BJ (cell line): Measurements from ENCODE around the gene LRRIQ4. TPM values are rescaled to one million over a fixed set of nuclear protein-coding genes. Genes with fewer than 3 reads are reported as not detected.
A peak's percentile ranks its signal among the peaks of the same experiment; 100 is the strongest.

ENCODE experiments used
- CTCF ChIA-PET: fragments of 350-600 bp; formaldehyde crosslinking; extraction: SDS; loops from one replicate; lab custom pipeline; 2021; ENCODE audit warnings: antibody characterized with exemption, inconsistent platforms; lab: Yijun Ruan, JAX
- POLR2A ChIA-PET: fragments of 300-600 bp; sonication (Branson Sonifier 250); formaldehyde crosslinking; extraction: SDS; loops from one replicate; lab custom pipeline; 2021; ENCODE audit warnings: antibody characterized with exemption; lab: Charles Lee
- DNase-seq: peaks from one replicate; pipeline ENCODE4 v3.0.0-alpha.2; 2011; ENCODE audit warnings: low read depth
- H3K27me3 ChIP-seq: 2 replicates; pipeline ENCODE4 v1.6.0; 2011; ENCODE audit warnings: low read length; ENCODE audit not compliant: control insufficient read depth, insufficient read depth
- H3K36me3 ChIP-seq: 2 replicates; pipeline ENCODE4 v1.5.1; 2011; ENCODE audit warnings: low read length; ENCODE audit not compliant: control insufficient read depth, insufficient read depth
- H3K4me3 ChIP-seq: 2 replicates; pipeline ENCODE4 v1.5.1; 2011; ENCODE audit warnings: low read depth, mild to moderate bottlenecking, control low read depth, low read length
- CTCF ChIP-seq: IDR thresholded peaks from 2 replicates; pipeline ENCODE4 v1.5.1; 2011; ENCODE audit warnings: low read depth, mild to moderate bottlenecking, control low read depth, inconsistent platforms, low read length, moderate library complexity; ENCODE audit not compliant: insufficient read depth
- polyA plus RNA-seq: library from polyadenylated mRNA; depleted of rRNA; stranded (reverse); fragments of >200 nt; gene quantifications from 2 replicates; pipeline ENCODE4 v1.2.3, GENCODE V29; 2011

The LRRIQ4 gene
- polyA plus RNA-seq, 1 experiment: not detected

- POLR2A ChIA-PET: interaction anchor here (0.6 to 1.4 kb wide), 2 partner anchors 9 to 19 kb away, joined by 3 read pairs; no protein-coding TSS in a partner anchor
- TF ChIP-seq CTCF: no peak
- no peaks in the 10 kb centered on the region; the same call in 1 of the 2 replicates for H3K36me3 ChIP-seq
- CTCF ChIA-PET: no interaction called here
- no peaks in the 10 kb centered on the region for H3K27me3 ChIP-seq
- DNase-seq: no peak
- H3K4me3 ChIP-seq: peak overlapping the region; percentile 99
Measured at GRCh38 chr3:169771497-169772304, 41.0 kb upstream of the LRRIQ4 start.

GRCh38 chr3:169772305-169772896 lies 40.3 kb upstream of the LRRIQ4 start:
- DNase-seq: no peak
- no peaks in the 10 kb centered on the region for H3K27me3 ChIP-seq
- ChIA-PET POLR2A (interaction anchor here (0.7 to 1.4 kb wide), 2 partner anchors 19 to 895 kb away, joined by 3 to 4 read pairs; no protein-coding TSS in a partner anchor), CTCF (no interaction called here)
- no peak for TF ChIP-seq CTCF
- peak overlapping the region; percentile 99 for H3K4me3 ChIP-seq
- no peaks in the 10 kb centered on the region; the same call in 1 of the 2 replicates for H3K36me3 ChIP-seq

- Histone ChIP-seq H3K36me3 (peaks cover 1% of the 10 kb centered on the region; the same call in 1 of the 2 replicates), H3K27me3 (no peaks in the 10 kb centered on the region), H3K4me3 (peak within 1 kb of the TSS; percentile 99)
- ChIA-PET CTCF (no interaction called here), POLR2A (interaction anchor here (0.7 to 1.4 kb wide), 2 partner anchors 18 to 896 kb away, joined by 3 to 4 read pairs; no protein-coding TSS in a partner anchor)
- no peak for DNase-seq
- peak; percentile 40; the same call in 1 of the 2 replicates for TF ChIP-seq CTCF
Measured at GRCh38 chr3:169772897-169773816, 39.5 kb upstream of the LRRIQ4 start, which contains the start of gene MYNN. TSS of gene MYNN (plus strand) at chr3:169773396. CDS start at chr3:169774296, 900 bp downstream.

- Histone ChIP-seq H3K4me3 (peak overlapping the region; percentile 99), H3K36me3 (peaks cover 5% of the 10 kb centered on the region; the same call in 1 of the 2 replicates), H3K27me3 (no peaks in the 10 kb centered on the region)
- CTCF ChIA-PET: interaction anchor here (0.6 kb wide), 1 partner anchor 637 kb away, joined by 3 read pairs; no protein-coding TSS in a partner anchor
- no peak for TF ChIP-seq CTCF
- POLR2A ChIA-PET: no interaction called here
- DNase-seq: no peak
Measured at GRCh38 chr3:169774186-169774585, 38.5 kb upstream of the LRRIQ4 start.
